ENCODE results near the gene SCFD2.
A peak's percentile ranks its signal among the peaks of the same experiment; 100 is the strongest.
"Not testable (repeated sequence)": the region's sequence is repeated elsewhere in the genome, so short reads cannot be mapped to it uniquely, and the experiment has no call there.

The SCFD2 gene

GRCh38 chr4:53346392-53346791 is 19.5 kb downstream of the SCFD2 start:
- DNase-seq (ENCODE audit: low spot score), result not testable (repeated sequence)

DNA sequence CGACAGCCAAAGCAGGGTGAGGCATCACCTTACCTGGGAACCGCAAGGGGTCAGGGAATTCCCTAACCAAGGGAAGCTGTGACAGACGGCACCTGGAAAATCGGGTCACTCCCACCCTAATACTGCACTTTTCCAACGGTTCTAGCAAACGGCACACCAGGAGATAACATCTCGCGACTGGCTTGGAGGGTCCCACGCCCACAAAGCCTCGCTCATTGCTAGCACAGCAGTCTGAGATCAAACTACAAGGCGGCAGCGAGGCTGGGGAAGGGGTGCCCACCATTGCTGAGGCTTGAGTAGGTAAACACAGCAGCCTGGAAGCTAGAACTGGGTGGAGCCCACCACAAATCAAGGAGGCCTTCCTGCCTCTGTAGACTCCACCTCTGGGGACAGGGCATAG is 25.7 kb downstream of the SCFD2 start:
- DNase-seq (ENCODE audit: low spot score), result not testable (repeated sequence)

- DNase-seq (ENCODE audit: low spot score), result not testable (repeated sequence)
These were observed 30.9 kb downstream of the SCFD2 start for GRCh38 chr4:53334916-53335315.

- DNase-seq (ENCODE audit: low spot score), result no peak
These were observed 39.3 kb downstream of the SCFD2 start for GRCh38 chr4:53326535-53326934.

GRCh38 chr4:53322696-53323095 is 43.2 kb downstream of the SCFD2 start:
- DNase-seq (ENCODE audit: low spot score), result no peak

DNA sequence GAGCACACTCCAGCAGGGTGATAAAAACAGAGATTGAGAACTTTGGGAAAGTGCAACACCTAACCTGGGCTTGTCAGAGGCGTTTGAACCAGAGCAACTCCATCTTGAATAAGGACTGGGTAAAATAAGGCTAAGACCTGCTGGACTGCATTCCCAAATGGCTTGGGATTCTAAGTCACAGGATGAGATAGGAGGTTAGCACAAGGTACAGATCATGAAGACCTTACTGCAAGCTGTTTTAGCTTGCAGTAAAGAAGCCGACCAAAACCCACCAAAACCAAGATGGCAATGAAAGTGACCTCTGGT is 43.9 kb downstream of the SCFD2 start:
- no peak for DNase-seq (ENCODE audit: low spot score)

- DNase-seq (ENCODE audit: low spot score), result no peak
These were observed 44.5 kb downstream of the SCFD2 start for GRCh38 chr4:53321151-53321983.

GRCh38 chr4:53315300-53315699 is 50.6 kb downstream of the SCFD2 start:
- DNase-seq (ENCODE audit: low spot score), result no peak

- no peak for DNase-seq (ENCODE audit: low spot score)
These were observed 51.6 kb downstream of the SCFD2 start for GRCh38 chr4:53314252-53314651.

DNA sequence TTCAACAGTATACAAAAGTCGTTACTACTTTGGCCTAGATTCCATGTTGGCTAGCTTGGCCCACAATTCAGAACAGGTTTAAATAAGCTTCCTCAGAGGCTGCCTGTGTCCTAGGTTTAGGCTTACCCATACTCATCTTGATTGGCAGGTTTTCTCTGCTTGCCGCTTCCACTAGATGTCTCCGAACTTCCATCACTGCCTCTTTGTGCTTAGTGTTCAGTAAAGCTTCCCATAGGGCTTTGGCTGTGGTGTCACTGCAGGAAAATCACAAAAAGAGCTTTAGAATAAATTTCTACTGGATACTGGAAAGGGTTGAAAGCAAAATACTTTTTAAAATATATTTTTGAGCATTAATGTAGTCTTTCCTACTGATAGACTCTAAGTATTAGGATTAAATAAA is 52.4 kb downstream of the SCFD2 start:
- peak; percentile 49 for DNase-seq (ENCODE audit: low spot score)

GRCh38 chr4:53309321-53310040 is 56.4 kb downstream of the SCFD2 start:
- DNase-seq (ENCODE audit: low spot score), result no peak

GRCh38 chr4:53307819-53308780 is 57.8 kb downstream of the SCFD2 start:
- no peak for DNase-seq (ENCODE audit: low spot score)

- no peak for DNase-seq (ENCODE audit: low spot score)
These were observed 58.7 kb downstream of the SCFD2 start for GRCh38 chr4:53307210-53307609.

DNA sequence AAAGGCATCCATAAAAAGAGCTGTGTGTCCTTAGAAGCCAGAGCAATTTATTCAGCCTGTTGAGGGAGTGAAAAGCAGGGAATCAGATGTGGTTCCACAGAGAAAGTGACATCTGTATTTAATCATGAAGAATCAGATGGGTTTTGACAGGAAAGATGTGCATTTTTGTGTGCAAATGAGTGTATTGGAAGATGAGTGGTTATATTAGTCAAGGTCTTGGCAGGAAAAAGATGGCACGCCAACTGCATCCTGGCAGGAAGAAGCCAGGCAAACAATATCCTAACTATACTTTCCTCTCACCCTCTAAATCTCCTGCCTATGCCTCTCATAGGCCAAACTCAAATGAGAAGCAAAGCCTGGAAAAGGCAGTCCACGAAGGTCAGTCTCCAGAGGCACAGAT is 59.1 kb downstream of the SCFD2 start:
- DNase-seq (ENCODE audit: low spot score), result no peak

GRCh38 chr4:53292209-53292608 is 73.7 kb downstream of the SCFD2 start:
- DNase-seq (ENCODE audit: low spot score), result not testable (repeated sequence)

GRCh38 chr4:53281438-53281837 is 84.4 kb downstream of the SCFD2 start:
- no peak for DNase-seq (ENCODE audit: low spot score)

DNA sequence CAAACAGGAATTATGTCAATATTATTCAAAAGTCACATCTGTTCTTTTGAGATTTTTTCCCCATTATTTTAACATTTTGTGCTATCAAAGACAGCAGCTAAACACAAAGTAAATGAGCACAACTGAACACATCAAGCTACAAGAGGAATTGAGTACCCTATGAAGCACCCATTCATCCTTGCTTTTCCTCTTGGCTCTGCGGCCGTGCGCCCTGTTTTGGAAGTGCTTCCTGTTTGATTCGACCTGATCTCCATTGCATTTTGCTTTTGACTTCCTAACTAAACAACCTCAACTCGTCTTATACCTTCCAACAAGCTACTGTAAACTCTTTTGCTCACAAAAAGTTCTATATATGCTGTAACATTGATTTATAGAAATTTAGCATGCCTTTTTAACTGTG is 85.0 kb downstream of the SCFD2 start:
- DNase-seq (ENCODE audit: low spot score), result no peak

- DNase-seq (ENCODE audit: low spot score), result no peak
These were observed 91.1 kb downstream of the SCFD2 start for GRCh38 chr4:53274609-53275268.

GRCh38 chr4:53273726-53274125 is 92.1 kb downstream of the SCFD2 start:
- no peak for DNase-seq (ENCODE audit: low spot score)

DNA sequence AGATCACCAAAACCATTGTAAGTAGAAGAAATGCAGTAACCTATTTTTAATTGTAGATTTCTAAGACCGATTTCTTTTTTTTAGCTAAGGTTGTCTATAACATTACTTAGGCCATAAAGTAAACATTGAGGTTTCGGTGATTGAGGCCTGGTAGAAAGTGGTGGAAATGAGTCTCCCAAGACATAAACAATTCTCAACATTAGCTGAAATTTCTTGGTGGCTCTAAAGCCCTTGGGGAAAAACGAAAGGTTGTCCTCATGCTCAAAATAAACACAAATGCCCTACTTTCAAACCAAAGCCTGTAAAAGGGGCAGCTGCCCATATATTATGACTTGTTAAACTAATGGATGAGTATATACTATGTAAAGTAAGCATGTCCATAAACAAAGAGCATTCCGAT is 98.8 kb downstream of the SCFD2 start:
- DNase-seq (ENCODE audit: low spot score), result no peak

- DNase-seq (ENCODE audit: low spot score), result not testable (repeated sequence)
These were observed 109.9 kb downstream of the SCFD2 start for GRCh38 chr4:53255986-53256385.

DNA sequence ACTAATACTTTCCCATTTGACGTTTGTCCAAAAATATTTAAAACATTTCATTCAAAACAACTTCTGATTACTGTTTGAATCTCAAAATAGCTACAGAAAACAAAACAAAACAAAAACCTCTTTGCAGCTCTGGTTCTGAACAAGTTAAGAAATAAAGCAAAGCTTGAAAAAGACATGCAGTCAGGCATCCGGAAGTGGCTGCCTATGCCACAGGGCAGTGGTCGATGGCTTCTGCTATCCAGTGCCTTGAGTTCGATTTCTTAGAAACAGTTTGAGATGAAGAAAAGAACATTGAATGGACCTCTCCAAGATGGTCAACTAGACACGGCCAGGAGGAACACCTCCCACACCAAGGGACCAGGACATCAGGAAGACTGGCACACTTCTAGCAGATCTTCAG is 125.3 kb downstream of the SCFD2 start:
- DNase-seq (ENCODE audit: low spot score), result no peak
